H1 (cell line): ENCODE data around the gene ARL9. TPM values are rescaled to one million over a fixed set of nuclear protein-coding genes. Genes with fewer than 3 reads are reported as not detected.

ENCODE experiments used
- CTCF ChIA-PET: fragments of 300-600 bp; sonication (Branson Sonifier 250); formaldehyde crosslinking; loops from one replicate; lab custom pipeline; 2021; ENCODE audit not compliant: partially characterized antibody; lab: Charles Lee
- POLR2A ChIA-PET: fragments of 300-600 bp; sonication (Branson Sonifier 250); formaldehyde crosslinking; loops from one replicate; lab custom pipeline; 2021; ENCODE audit warnings: inconsistent platforms; ENCODE audit not compliant: partially characterized antibody; lab: Charles Lee
- DNase-seq, 2 experiments: peaks; one replicate each; pipeline versions ENCODE4 v3.0.0 to v3.0.0-alpha.2; 2010 to 2022; ENCODE audit warnings: low spot score in 2 of 2, low read depth in 1 of 2, mixed read lengths in 1 of 2
- FAIRE-seq: peaks from 2 replicates; lab custom pipeline; 2011; peaks lifted over from hg19 to GRCh38; lab: Jason Lieb, UNC
- H2AFZ ChIP-seq: 2 replicates; pipeline ENCODE4 v1.8.1; 2012; ENCODE audit warnings: low read length, inconsistent platforms
- H2AK5ac ChIP-seq: 2 replicates; pipeline ENCODE4 v1.6.1; 2013; ENCODE audit warnings: low read depth, low read length
- H2BK120ac ChIP-seq: replicated peaks from 2 replicates; pipeline ENCODE3; 2013; ENCODE audit warnings: low read depth, low read length, inconsistent platforms
- H2BK12ac ChIP-seq: 2 replicates; pipeline ENCODE4 v1.6.1; 2013; ENCODE audit warnings: low read depth, low read length
- H2BK15ac ChIP-seq: 2 replicates; pipeline ENCODE4 v1.6.1; 2013; ENCODE audit warnings: low read length
- H2BK20ac ChIP-seq: 2 replicates; pipeline ENCODE4 v1.6.1; 2013; ENCODE audit warnings: low read length
- H2BK5ac ChIP-seq: 2 replicates; pipeline ENCODE4 v1.6.1; 2013; ENCODE audit warnings: low read depth, low read length
- H3K14ac ChIP-seq: 2 replicates; pipeline ENCODE4 v1.6.1; 2013; ENCODE audit warnings: inconsistent platforms; ENCODE audit not compliant: insufficient read length
- H3K18ac ChIP-seq: 2 replicates; pipeline ENCODE4 v1.6.1; 2013; ENCODE audit warnings: low read length; ENCODE audit errors: extremely low read depth
- H3K23ac ChIP-seq: 2 replicates; pipeline ENCODE4 v1.6.1; 2013; ENCODE audit warnings: inconsistent platforms; ENCODE audit not compliant: insufficient read length
- H3K23me2 ChIP-seq: 2 replicates; pipeline ENCODE4 v1.6.1; 2013; ENCODE audit warnings: low read depth, low read length
- H3K27ac ChIP-seq: 2 replicates; pipeline ENCODE4 v1.6.1; 2011; ENCODE audit warnings: low read depth, low read length, inconsistent platforms
- H3K27me3 ChIP-seq, 4 experiments: replicated peaks in 1 of 4; 1 replicate in 1 of 4; 2 replicates in 3 of 4; pipeline versions ENCODE4 v1.6.1 to v1.8.1; 2011 to 2013; ENCODE audit warnings: low read length in 3 of 4, mild to moderate bottlenecking in 3 of 4, inconsistent platforms in 2 of 4, mixed read lengths in 2 of 4, moderate library complexity in 1 of 4; ENCODE audit not compliant: control insufficient read depth in 3 of 4, insufficient read depth in 3 of 4; ENCODE audit errors: extremely low read depth in 1 of 4
- H3K36me3 ChIP-seq, 4 experiments: 2 replicates each; pipeline versions ENCODE4 v1.6.1 to v1.8.1; 2011 to 2013; ENCODE audit warnings: mild to moderate bottlenecking in 4 of 4, low read length in 3 of 4, moderate library complexity in 2 of 4, control low read depth in 1 of 4, inconsistent platforms in 1 of 4; ENCODE audit not compliant: insufficient read depth in 4 of 4, control insufficient read depth in 2 of 4
- H3K4ac ChIP-seq: replicated peaks from 2 replicates; pipeline ENCODE3; 2013; ENCODE audit warnings: low read length, low read depth, mixed read lengths, inconsistent platforms; ENCODE audit not compliant: insufficient read length
- H3K4me1 ChIP-seq, 4 experiments: replicated peaks in 1 of 4; 1 replicate in 1 of 4; 2 replicates in 3 of 4; pipeline versions ENCODE4 v1.6.1 to v1.8.1; 2011 to 2013; ENCODE audit warnings: low read length in 3 of 4, inconsistent platforms in 2 of 4, mixed read lengths in 1 of 4; ENCODE audit not compliant: insufficient read depth in 4 of 4, control insufficient read depth in 3 of 4
- H3K4me2 ChIP-seq, 2 experiments: 2 replicates each; pipeline versions ENCODE4 v1.6.1 to v1.8.1; 2011 to 2013; ENCODE audit warnings: low read depth in 2 of 2, low read length in 2 of 2, control low read depth in 1 of 2, inconsistent platforms in 1 of 2, mild to moderate bottlenecking in 1 of 2; ENCODE audit not compliant: insufficient read depth in 1 of 2
- H3K4me3 ChIP-seq, 4 experiments: fragments of 200-600, 300-600 bp in 1 of 4; sonication (generic), shearing (Covaris generic), sonication (Bioruptor Twin) in 1 of 4; 2 replicates each; pipeline versions ENCODE4 v1.5.1 to v1.8.1; 2011 to 2016; ENCODE audit warnings: low read length in 4 of 4, low read depth in 3 of 4, control low read depth in 2 of 4, inconsistent platforms in 2 of 4, mild to moderate bottlenecking in 2 of 4, mixed read lengths in 1 of 4, moderate library complexity in 1 of 4; ENCODE audit not compliant: insufficient read depth in 2 of 4; ENCODE audit errors: extremely low read depth in 1 of 4
- H3K56ac ChIP-seq: replicated peaks from 2 replicates; pipeline ENCODE3; 2013; ENCODE audit warnings: low read depth, mild to moderate bottlenecking, mixed read lengths, low read length, inconsistent platforms; ENCODE audit not compliant: insufficient read length
- H3K79me1 ChIP-seq: 2 replicates; pipeline ENCODE4 v1.6.1; 2013; ENCODE audit warnings: low read depth, low read length, control low read depth
- H3K79me2 ChIP-seq, 2 experiments: 2 replicates each; pipeline versions ENCODE4 v1.6.1 to v1.8.1; 2012 to 2013; ENCODE audit warnings: low read length in 2 of 2, mild to moderate bottlenecking in 2 of 2, inconsistent platforms in 1 of 2; ENCODE audit not compliant: insufficient read depth in 2 of 2, control insufficient read depth in 1 of 2
- H3K9ac ChIP-seq, 4 experiments: replicated peaks in 1 of 4; 1 replicate in 1 of 4; 2 replicates in 3 of 4; pipeline versions ENCODE4 v1.6.1 to v1.8.1; 2011 to 2013; ENCODE audit warnings: low read depth in 3 of 4, low read length in 3 of 4, control low read depth in 2 of 4, mild to moderate bottlenecking in 2 of 4, moderate library complexity in 2 of 4, inconsistent platforms in 1 of 4; ENCODE audit errors: extremely low read depth in 1 of 4
- H3K9me3 ChIP-seq, 2 experiments: 2 replicates each; pipeline versions ENCODE4 v1.6.1 to v1.8.1; 2012 to 2013; ENCODE audit warnings: mild to moderate bottlenecking in 2 of 2, moderate library complexity in 2 of 2, control low read depth in 1 of 2, inconsistent platforms in 1 of 2, low read depth in 1 of 2, low read length in 1 of 2, mixed read lengths in 1 of 2; ENCODE audit not compliant: insufficient read depth in 2 of 2
- H4K20me1 ChIP-seq, 2 experiments: replicated peaks in 1 of 2; 2 replicates each; pipeline versions ENCODE3 to v1.8.1; 2011 to 2013; ENCODE audit warnings: inconsistent platforms in 2 of 2, low read length in 2 of 2, mild to moderate bottlenecking in 1 of 2; ENCODE audit not compliant: insufficient read depth in 2 of 2, control insufficient read depth in 1 of 2
- H4K5ac ChIP-seq: 2 replicates; pipeline ENCODE4 v1.6.1; 2013; ENCODE audit warnings: low read length, low read depth, mixed read lengths, inconsistent platforms; ENCODE audit not compliant: insufficient read length
- H4K8ac ChIP-seq: 2 replicates; pipeline ENCODE4 v1.8.0; 2013; ENCODE audit warnings: mild to moderate bottlenecking, moderate library complexity, low read length, inconsistent platforms; ENCODE audit not compliant: insufficient read depth; ENCODE audit errors: extremely low read depth
- H4K91ac ChIP-seq: replicated peaks from 2 replicates; pipeline ENCODE3; 2013; ENCODE audit warnings: low read length, mixed read lengths, inconsistent platforms; ENCODE audit not compliant: insufficient read length
- ASH2L ChIP-seq: fragments of 200-600, 300-600 bp; sonication (generic); IDR thresholded peaks from one replicate; pipeline ENCODE4 v1.7.1; 2017; ENCODE audit warnings: low read length
- RFX5 ChIP-seq: IDR thresholded peaks from 2 replicates; pipeline ENCODE4 v1.6.1; 2011; ENCODE audit warnings: low read depth, low read length, improper control_type of control experiment, borderline replicate concordance
- SIRT6 ChIP-seq: IDR thresholded peaks from one replicate; pipeline ENCODE4 v1.7.1; 2012; ENCODE audit warnings: low read length, inconsistent platforms
- SP2 ChIP-seq: IDR thresholded peaks from 2 replicates; pipeline ENCODE4 v1.6.1; 2012; ENCODE audit warnings: mild to moderate bottlenecking, low read length, inconsistent platforms
- SP4 ChIP-seq: IDR thresholded peaks from 2 replicates; pipeline ENCODE4 v1.6.1; 2012; ENCODE audit warnings: low read length, inconsistent platforms
- WGBS, 2 experiments: shearing (Covaris generic) in 1 of 2; methylation state at CpG; one replicate each; pipeline versions ENCODE4 v1.1.6 to v1.1.7; 2013 to 2015; ENCODE audit warnings: low lambda C conversion rate in 2 of 2, mixed read lengths in 2 of 2, inconsistent platforms in 1 of 2, low coverage in 1 of 2, missing lambda C conversion rate in 1 of 2; ENCODE audit not compliant: insufficient replicate concordance in 2 of 2, insufficient coverage in 1 of 2, insufficient read length in 1 of 2; ENCODE audit errors: extremely low coverage in 1 of 2, missing lambda C conversion rate in 1 of 2; 5-methylcytosine and 5-hydroxymethylcytosine counted together
- polyA plus RNA-seq, 7 experiments: library from polyadenylated mRNA; depleted of rRNA in 3 of 7; stranded (reverse) in 5 of 7; unstranded in 2 of 7; fragments of >200 nt in 5 of 7; fragments of 200-250 nt in 2 of 7; gene quantifications; 1 replicate in 5 of 7; 2 replicates in 1 of 7; 4 replicates in 1 of 7; pipeline versions ENCODE4 v1.2.1 to v1.2.3, GENCODE V29; 2011 to 2013; ENCODE audit warnings: missing spikeins in 2 of 7, mixed read lengths in 2 of 7
- total RNA-seq: library from RNA; stranded (reverse); fragmentation: NEBNext Ultra II Directional; extraction: Animal tissue kit (Norgen Biotek cat#: 25700); gene quantifications from 2 replicates; pipeline ENCODE4 v1.2.1, GENCODE V29; 2021
- TF ChIP-seq, protein P1 (sequence below): IDR thresholded peaks from 2 replicates; pipeline ENCODE4 v1.6.1; 2012; ENCODE audit warnings: inconsistent platforms
- TF ChIP-seq, protein P2 (sequence below): IDR thresholded peaks from 2 replicates; pipeline ENCODE4 v1.6.1; 2011; ENCODE audit warnings: low read depth, mild to moderate bottlenecking, low read length; ENCODE audit not compliant: insufficient read depth
- TF ChIP-seq, protein P3 (sequence below), 3 experiments: IDR thresholded peaks; 1 replicate in 2 of 3; 2 replicates in 1 of 3; pipeline versions ENCODE4 v1.5.1 to v1.6.1; 2011; ENCODE audit warnings: low read length in 3 of 3, mild to moderate bottlenecking in 3 of 3, inconsistent platforms in 2 of 3, low read depth in 1 of 3, moderate library complexity in 1 of 3; ENCODE audit not compliant: insufficient read depth in 1 of 3; ENCODE audit errors: control extremely low read depth in 1 of 3

The ARL9 gene
- total and polyA plus RNA-seq, 2 of the 8 experiments (the other 6 are each of a cell fraction or from before 2014, with no cell fraction given): 0.60 to 0.76 TPM

DNA sequence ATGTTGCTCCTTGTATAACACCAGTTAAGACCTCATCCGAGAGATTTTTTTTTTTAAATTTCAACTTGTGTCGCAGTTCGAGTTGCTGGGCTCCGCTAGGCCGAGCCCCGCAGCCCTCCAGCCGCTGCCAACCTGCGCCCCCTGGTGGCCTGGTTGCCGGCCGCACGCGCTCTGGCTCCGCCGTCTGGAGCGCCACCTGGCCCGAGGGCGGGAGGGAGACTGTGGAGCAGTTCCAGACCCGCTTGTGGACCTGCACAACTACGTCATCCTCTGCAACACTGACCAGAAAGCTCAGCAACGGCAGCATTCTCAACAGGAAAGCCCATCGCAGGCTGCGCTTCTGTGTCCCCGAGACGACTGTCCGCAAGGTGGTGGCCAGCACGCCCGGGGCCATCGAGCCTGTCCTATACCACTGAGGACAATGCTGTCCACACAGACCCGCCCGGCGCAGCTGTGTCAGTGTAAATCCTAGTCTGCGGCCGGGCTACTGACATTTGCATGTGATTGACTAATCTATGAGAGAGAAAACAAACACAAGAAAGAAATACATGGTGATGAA lies 39.1 kb downstream of the ARL9 start:
- H2AFZ ChIP-seq: peak overlapping the region; percentile 96
- ChIA-PET POLR2A (interaction anchor here (1.0 to 1.3 kb wide), 2 partner anchors 14 to 158 kb away, joined by 3 to 4 read pairs; partner anchors contain the start of gene AASDH), CTCF (interaction anchor here (0.6 to 2.2 kb wide), 27 partner anchors 8 to 417 kb away, joined by 3 to 17 read pairs (median 4); partner anchors contain the start of gene ARL9)
- H4K20me1 ChIP-seq: no peaks in the 10 kb centered on the region
- H2BK12ac ChIP-seq: no peak overlapping the region
- 19% methylated on average over 33 of the region's 33 CpGs; no CpG with 5 or more reads in 1 of the 2 experiments for WGBS, 2 experiments
- no peak overlapping the region for H3K18ac ChIP-seq
- H3K9ac ChIP-seq: no peak overlapping the region; a peak in 2 of 7 replicates
- H3K4me3 ChIP-seq: peak overlapping the region; percentile 24 to 59 (median 50); a peak in 7 of 8 replicates
- no peaks in the 10 kb centered on the region for H3K9me3 ChIP-seq
- H2BK120ac ChIP-seq: no peak overlapping the region
- H3K36me3 ChIP-seq: no peaks in the 10 kb centered on the region
- DNase-seq (peak in 1 of 2 experiments; percentile 99), FAIRE-seq (peak; percentile 79)
- no peaks in the 10 kb centered on the region for H3K79me2 ChIP-seq
- H3K4me2 ChIP-seq: peak overlapping the region; percentile 16 to 88; a peak in 3 of 4 replicates
- H2AK5ac ChIP-seq: no peak overlapping the region
- H4K8ac ChIP-seq: peak overlapping the region; percentile 90; the same call in 1 of the 2 replicates
- no peak overlapping the region for H3K27ac ChIP-seq
- no peak overlapping the region for H3K23ac ChIP-seq
- peak overlapping the region; percentile 39 for H3K56ac ChIP-seq
- peak overlapping the region; percentile 48; the same call in 1 of the 2 replicates for H2BK15ac ChIP-seq
- no peak overlapping the region for H2BK5ac ChIP-seq
- H3K23me2 ChIP-seq: no peaks in the 10 kb centered on the region
- no peak overlapping the region for H2BK20ac ChIP-seq
- H3K27me3 ChIP-seq: peaks cover 0 to 6% (median 2%) of the 10 kb centered on the region in 4 experiments; a peak in 4 of 7 replicates
- no peak overlapping the region for H3K4ac ChIP-seq
- no peak overlapping the region for H3K14ac ChIP-seq
- H3K79me1 ChIP-seq: no peaks in the 10 kb centered on the region
- H4K5ac ChIP-seq: no peak overlapping the region
- H4K91ac ChIP-seq: no peak overlapping the region
- H3K4me1 ChIP-seq: no peaks in the 10 kb centered on the region; a peak in 1 of 7 replicates
- TF ChIP-seq, protein P1, sequence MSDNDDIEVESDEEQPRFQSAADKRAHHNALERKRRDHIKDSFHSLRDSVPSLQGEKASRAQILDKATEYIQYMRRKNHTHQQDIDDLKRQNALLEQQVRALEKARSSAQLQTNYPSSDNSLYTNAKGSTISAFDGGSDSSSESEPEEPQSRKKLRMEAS: peak; percentile 95
- TF ChIP-seq RFX5: no peak
- TF ChIP-seq SIRT6: no peak
- TF ChIP-seq, protein P2, sequence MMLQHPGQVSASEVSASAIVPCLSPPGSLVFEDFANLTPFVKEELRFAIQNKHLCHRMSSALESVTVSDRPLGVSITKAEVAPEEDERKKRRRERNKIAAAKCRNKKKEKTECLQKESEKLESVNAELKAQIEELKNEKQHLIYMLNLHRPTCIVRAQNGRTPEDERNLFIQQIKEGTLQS: 0 out of 2 replicates have a peak, but pooled peaks have one; percentile 36
- TF ChIP-seq ASH2L: peak; percentile 47
- TF ChIP-seq SP4: no peak
- TF ChIP-seq, protein P3, sequence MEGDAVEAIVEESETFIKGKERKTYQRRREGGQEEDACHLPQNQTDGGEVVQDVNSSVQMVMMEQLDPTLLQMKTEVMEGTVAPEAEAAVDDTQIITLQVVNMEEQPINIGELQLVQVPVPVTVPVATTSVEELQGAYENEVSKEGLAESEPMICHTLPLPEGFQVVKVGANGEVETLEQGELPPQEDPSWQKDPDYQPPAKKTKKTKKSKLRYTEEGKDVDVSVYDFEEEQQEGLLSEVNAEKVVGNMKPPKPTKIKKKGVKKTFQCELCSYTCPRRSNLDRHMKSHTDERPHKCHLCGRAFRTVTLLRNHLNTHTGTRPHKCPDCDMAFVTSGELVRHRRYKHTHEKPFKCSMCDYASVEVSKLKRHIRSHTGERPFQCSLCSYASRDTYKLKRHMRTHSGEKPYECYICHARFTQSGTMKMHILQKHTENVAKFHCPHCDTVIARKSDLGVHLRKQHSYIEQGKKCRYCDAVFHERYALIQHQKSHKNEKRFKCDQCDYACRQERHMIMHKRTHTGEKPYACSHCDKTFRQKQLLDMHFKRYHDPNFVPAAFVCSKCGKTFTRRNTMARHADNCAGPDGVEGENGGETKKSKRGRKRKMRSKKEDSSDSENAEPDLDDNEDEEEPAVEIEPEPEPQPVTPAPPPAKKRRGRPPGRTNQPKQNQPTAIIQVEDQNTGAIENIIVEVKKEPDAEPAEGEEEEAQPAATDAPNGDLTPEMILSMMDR (IDR thresholded peaks at IDR 0.05; ENCODE audit: control extremely low read depth in 1 of 3, insufficient read depth in 1 of 3, low read depth in 1 of 3, low read length in 3 of 3): peak; percentile 95 to 99 (median 95)
- no peak for TF ChIP-seq SP2
